Caco-2 (cell line): Measurements from ENCODE around the gene RNLS. TPM values are rescaled to one million over a fixed set of nuclear protein-coding genes. Genes with fewer than 3 reads are reported as not detected.

ENCODE experiments used
- BruUV-seq: library from RNA; stranded (reverse); fragments of 400-500 nt; replicated peaks from 2 replicates; lab custom pipeline; 2021; lab: Mats Ljungman, UMichigan
- CTCF ChIA-PET: fragments of 300-600 bp; sonication (Branson Sonifier 250); formaldehyde crosslinking; loops from one replicate; lab custom pipeline; 2022; ENCODE audit warnings: antibody characterized with exemption; lab: Charles Lee
- POLR2A ChIA-PET: fragments of 300-600 bp; sonication (Branson Sonifier 250); formaldehyde crosslinking; loops from one replicate; lab custom pipeline; 2022; ENCODE audit warnings: antibody characterized with exemption; lab: Charles Lee
- DNase-seq, 2 experiments: peaks; one replicate each; pipeline versions ENCODE4 v3.0.0 to v3.0.0-alpha.2; 2020 to 2022
- H3K27me3 ChIP-seq: replicated peaks from 2 replicates; pipeline ENCODE4 v1.6.0; 2011; ENCODE audit warnings: low read length; ENCODE audit not compliant: control insufficient read depth, insufficient read depth
- H3K36me3 ChIP-seq: 2 replicates; pipeline ENCODE4 v1.5.1; 2011; ENCODE audit warnings: low read length; ENCODE audit not compliant: control insufficient read depth, insufficient read depth
- H3K4me1 ChIP-seq: fragments of 250-450 bp; sonication (Bioruptor Pico); 2 replicates; pipeline ENCODE4 v1.5.1; 2020; ENCODE audit warnings: mild to moderate bottlenecking
- H3K4me3 ChIP-seq: 2 replicates; pipeline ENCODE4 v1.5.1; 2011; ENCODE audit warnings: low read depth, mild to moderate bottlenecking, control low read depth, low read length
- H3K9me3 ChIP-seq: fragments of 250-450 bp; sonication (Bioruptor Pico); 2 replicates; pipeline ENCODE4 v1.5.1; 2020; ENCODE audit warnings: mild to moderate bottlenecking, moderate library complexity
- H3K27ac Mint-ChIP-seq: one replicate; pipeline ENCODE4 v1.8.0; 2022; ENCODE audit warnings: mixed read lengths; ENCODE audit not compliant: unreplicated experiment
- H3K27me3 Mint-ChIP-seq: one replicate; pipeline ENCODE4 v1.8.0; 2022; ENCODE audit warnings: mixed read lengths; ENCODE audit not compliant: insufficient read depth, unreplicated experiment
- H3K36me3 Mint-ChIP-seq: one replicate; pipeline ENCODE4 v1.8.0; 2022; ENCODE audit warnings: mild to moderate bottlenecking, mixed read lengths; ENCODE audit not compliant: insufficient read depth, unreplicated experiment
- H3K4me1 Mint-ChIP-seq: one replicate; pipeline ENCODE4 v1.8.0; 2022; ENCODE audit warnings: low read depth, mixed read lengths; ENCODE audit not compliant: unreplicated experiment
- H3K4me3 Mint-ChIP-seq: one replicate; pipeline ENCODE4 v1.8.0; 2022; ENCODE audit warnings: mild to moderate bottlenecking, moderate library complexity, mixed read lengths; ENCODE audit not compliant: unreplicated experiment
- H3K9me3 Mint-ChIP-seq: one replicate; pipeline ENCODE4 v1.8.0; 2022; ENCODE audit warnings: mixed read lengths; ENCODE audit not compliant: unreplicated experiment
- intact Hi-C: fragments of 100-400 bp; cut with micrococcal nuclease; formaldehyde crosslinking; loops from one replicate; pipeline ENCODE4 v1.10.0; 2022; ENCODE audit not compliant: unreplicated experiment
- total RNA-seq: library from RNA; stranded (reverse); gene quantifications from 2 replicates; pipeline ENCODE4 v1.2.3, GENCODE V29; 2022
- TF ChIP-seq, protein P1 (sequence below), 2 experiments: fragments of 200-600 bp in 1 of 2; IDR thresholded peaks; 1 replicate in 1 of 2; 2 replicates in 1 of 2; pipeline versions ENCODE4 v1.5.1 to v1.8.0; 2011 to 2022; ENCODE audit warnings: antibody characterized with exemption in 1 of 2, control low read depth in 1 of 2, inconsistent platforms in 1 of 2, low read depth in 1 of 2, low read length in 1 of 2, mild to moderate bottlenecking in 1 of 2, moderate library complexity in 1 of 2; ENCODE audit not compliant: insufficient read depth in 1 of 2, severe bottlenecking in 1 of 2, unreplicated experiment in 1 of 2

The RNLS gene
- total RNA-seq, 1 experiment from 2014 or later, result 5.7 TPM

DNA sequence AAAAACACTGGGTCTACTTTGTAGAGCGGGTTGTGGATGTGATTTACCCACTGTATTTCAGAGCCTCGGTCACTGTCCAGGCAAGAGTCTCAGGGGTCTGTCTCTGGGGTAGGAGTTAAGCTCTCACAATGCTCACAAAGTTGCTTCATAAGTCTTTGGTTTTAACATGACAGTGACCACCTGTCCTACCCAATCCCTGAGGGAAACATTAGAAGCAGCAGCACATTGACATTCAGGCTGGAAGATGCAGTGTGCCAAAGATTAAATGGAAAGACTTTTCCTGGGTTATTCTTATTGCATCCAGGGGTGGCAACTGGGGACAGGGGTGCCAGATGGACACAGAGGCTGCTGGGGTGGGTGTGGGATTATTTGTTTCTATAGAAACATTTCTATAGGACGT is 330.0 kb downstream of the RNLS start:
- ChIA-PET CTCF (no interaction called here), POLR2A (no interaction called here)
- no peak for DNase-seq
- Mint-ChIP-seq H3K9me3 (no peaks in the 10 kb centered on the region), H3K36me3 (no peaks in the 10 kb centered on the region), H3K27ac (no peak overlapping the region), H3K4me1 (no peaks in the 10 kb centered on the region), H3K27me3 (no peaks in the 10 kb centered on the region), H3K4me3 (no peak overlapping the region)
- H3K4me1 ChIP-seq, result no peaks in the 10 kb centered on the region
- no peak overlapping the region for H3K4me3 ChIP-seq
- no peaks in the 10 kb centered on the region for H3K27me3 ChIP-seq
- BruUV-seq, result no TSS peak
- H3K9me3 ChIP-seq, result no peaks in the 10 kb centered on the region
- intact Hi-C loops, result no loop called here
- no peaks in the 10 kb centered on the region for H3K36me3 ChIP-seq
- TF ChIP-seq, protein P1, sequence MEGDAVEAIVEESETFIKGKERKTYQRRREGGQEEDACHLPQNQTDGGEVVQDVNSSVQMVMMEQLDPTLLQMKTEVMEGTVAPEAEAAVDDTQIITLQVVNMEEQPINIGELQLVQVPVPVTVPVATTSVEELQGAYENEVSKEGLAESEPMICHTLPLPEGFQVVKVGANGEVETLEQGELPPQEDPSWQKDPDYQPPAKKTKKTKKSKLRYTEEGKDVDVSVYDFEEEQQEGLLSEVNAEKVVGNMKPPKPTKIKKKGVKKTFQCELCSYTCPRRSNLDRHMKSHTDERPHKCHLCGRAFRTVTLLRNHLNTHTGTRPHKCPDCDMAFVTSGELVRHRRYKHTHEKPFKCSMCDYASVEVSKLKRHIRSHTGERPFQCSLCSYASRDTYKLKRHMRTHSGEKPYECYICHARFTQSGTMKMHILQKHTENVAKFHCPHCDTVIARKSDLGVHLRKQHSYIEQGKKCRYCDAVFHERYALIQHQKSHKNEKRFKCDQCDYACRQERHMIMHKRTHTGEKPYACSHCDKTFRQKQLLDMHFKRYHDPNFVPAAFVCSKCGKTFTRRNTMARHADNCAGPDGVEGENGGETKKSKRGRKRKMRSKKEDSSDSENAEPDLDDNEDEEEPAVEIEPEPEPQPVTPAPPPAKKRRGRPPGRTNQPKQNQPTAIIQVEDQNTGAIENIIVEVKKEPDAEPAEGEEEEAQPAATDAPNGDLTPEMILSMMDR (IDR thresholded peaks at IDR 0.05; ENCODE audit: insufficient read depth in 1 of 2, low read depth in 1 of 2, low read length in 1 of 2, severe bottlenecking in 1 of 2, unreplicated experiment in 1 of 2), result no peak

DNA sequence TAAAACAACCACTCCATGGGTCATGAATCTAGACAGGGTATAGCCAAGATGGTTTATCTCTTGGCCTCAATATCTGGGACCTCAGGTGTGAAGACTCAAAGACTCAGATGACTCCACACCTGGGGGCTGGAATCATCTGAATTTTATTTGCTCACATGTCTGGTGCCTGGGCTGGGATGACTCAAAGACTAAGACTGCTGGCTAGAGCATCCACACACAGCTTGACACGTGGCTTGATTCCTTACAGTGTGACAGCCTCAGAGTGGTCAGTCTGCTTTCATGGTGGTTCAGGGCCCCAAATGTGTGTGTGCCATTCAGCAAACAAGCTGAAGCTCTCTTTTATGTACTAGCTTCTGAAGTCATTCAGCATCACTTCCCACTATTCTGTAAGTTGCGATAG is 333.7 kb downstream of the RNLS start:
- ChIA-PET CTCF (no interaction called here), POLR2A (no interaction called here)
- H3K9me3 ChIP-seq, result no peaks in the 10 kb centered on the region
- Mint-ChIP-seq H3K27ac (no peak overlapping the region), H3K36me3 (no peaks in the 10 kb centered on the region), H3K9me3 (no peaks in the 10 kb centered on the region), H3K27me3 (no peaks in the 10 kb centered on the region), H3K4me3 (no peak overlapping the region), H3K4me1 (no peaks in the 10 kb centered on the region)
- DNase-seq, result no peak
- H3K4me1 ChIP-seq, result no peaks in the 10 kb centered on the region
- H3K4me3 ChIP-seq, result no peak overlapping the region
- H3K27me3 ChIP-seq, result no peaks in the 10 kb centered on the region
- no TSS peak for BruUV-seq
- TF ChIP-seq, protein P1 (IDR thresholded peaks at IDR 0.05; ENCODE audit: insufficient read depth in 1 of 2, low read depth in 1 of 2, low read length in 1 of 2, severe bottlenecking in 1 of 2, unreplicated experiment in 1 of 2), result no peak
- intact Hi-C loops, result no loop called here
- H3K36me3 ChIP-seq, result no peaks in the 10 kb centered on the region

DNA sequence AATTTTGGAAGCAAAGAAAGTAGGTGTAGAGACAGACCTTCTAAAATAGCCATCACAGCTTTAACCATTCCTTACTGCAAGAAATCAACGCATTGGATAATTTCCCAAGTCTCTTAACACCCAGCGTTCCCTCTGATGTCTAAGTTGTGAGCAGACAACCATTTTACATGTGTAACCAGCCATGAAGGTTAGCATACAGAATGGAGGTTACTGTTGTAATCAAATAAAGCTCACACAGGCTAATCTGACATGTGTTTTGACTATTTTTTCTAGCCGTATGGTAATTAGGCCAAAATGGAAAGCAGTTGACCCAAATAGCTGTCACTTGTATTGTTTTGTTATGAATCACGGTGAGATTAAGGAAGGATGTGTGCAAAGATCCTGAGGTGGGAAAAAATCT is 336.4 kb downstream of the RNLS start:
- no peaks in the 10 kb centered on the region for H3K36me3 Mint-ChIP-seq
- POLR2A ChIA-PET, result no interaction called here
- H3K4me3 Mint-ChIP-seq, result no peak overlapping the region
- intact Hi-C loops, result no loop called here
- Histone ChIP-seq H3K9me3 (no peaks in the 10 kb centered on the region), H3K4me3 (no peak overlapping the region), H3K27me3 (no peaks in the 10 kb centered on the region), H3K36me3 (no peaks in the 10 kb centered on the region), H3K4me1 (no peaks in the 10 kb centered on the region)
- H3K27me3 Mint-ChIP-seq, result no peaks in the 10 kb centered on the region
- CTCF ChIA-PET, result interaction anchor here (0.6 kb wide), 1 partner anchor 482 kb away, joined by 4 read pairs; no protein-coding TSS in a partner anchor
- TF ChIP-seq, protein P1 (IDR thresholded peaks at IDR 0.05; ENCODE audit: insufficient read depth in 1 of 2, low read depth in 1 of 2, low read length in 1 of 2, severe bottlenecking in 1 of 2, unreplicated experiment in 1 of 2), result no peak
- H3K4me1 Mint-ChIP-seq, result no peaks in the 10 kb centered on the region
- H3K9me3 Mint-ChIP-seq, result no peaks in the 10 kb centered on the region
- BruUV-seq, result no TSS peak
- no peak for DNase-seq
- no peak overlapping the region for H3K27ac Mint-ChIP-seq
